Ishikawa (cell line): Measurements from ENCODE around the gene PSME4.

Source experiments
- CEBPB ChIP-seq: IDR thresholded peaks from 2 replicates; pipeline ENCODE4 v1.6.1; 2012
- CREB1 ChIP-seq: IDR thresholded peaks from 2 replicates; pipeline ENCODE4 v1.6.1; 2012; ENCODE audit warnings: low read depth
- EGR1 ChIP-seq: IDR thresholded peaks from 2 replicates; pipeline ENCODE4 v1.6.1; 2012
- EP300 ChIP-seq: IDR thresholded peaks from 2 replicates; pipeline ENCODE4 v1.6.1; 2012; ENCODE audit warnings: borderline replicate concordance
- FOXM1 ChIP-seq: IDR thresholded peaks from 2 replicates; pipeline ENCODE4 v1.6.1; 2012; ENCODE audit warnings: low read depth, borderline replicate concordance
- NFIC ChIP-seq: IDR thresholded peaks from 2 replicates; pipeline ENCODE4 v1.6.1; 2012
- TAF1 ChIP-seq: IDR thresholded peaks from 2 replicates; pipeline ENCODE4 v1.6.1; 2012; ENCODE audit warnings: low read depth, mild to moderate bottlenecking
- YY1 ChIP-seq: IDR thresholded peaks from 2 replicates; pipeline ENCODE4 v1.6.1; 2012; ENCODE audit warnings: low read depth

- TF ChIP-seq YY1 (no peak), CREB1 (no peak), EP300 (no peak), EGR1 (no peak), TAF1 (no peak), CEBPB (no peak), FOXM1 (no peak), NFIC (no peak)
These were observed 31.9 kb downstream of the PSME4 start for GRCh38 chr2:53938904-53939303.
